CD14-positive monocyte (primary cell): ENCODE data around the gene PTK6. TPM values are rescaled to one million over a fixed set of nuclear protein-coding genes. Genes with fewer than 3 reads are reported as not detected.

Experiments
- DNase-seq, 3 donors: peaks; one replicate each; pipeline ENCODE4 v3.0.0-alpha.2; 2011 to 2022
- H2AFZ ChIP-seq: 2 replicates; pipeline ENCODE4 v1.6.0; 2012; ENCODE audit warnings: mild to moderate bottlenecking, low read depth, low read length, inconsistent platforms; ENCODE audit not compliant: insufficient read depth, poor library complexity, severe bottlenecking
- H3K27ac ChIP-seq, 2 donors: 1 replicate in 1 of 2; 2 replicates in 1 of 2; pipeline ENCODE4 v1.5.1; 2012 to 2013; ENCODE audit warnings: low read length in 2 of 2, control low read depth in 1 of 2, inconsistent platforms in 1 of 2, low read depth in 1 of 2, mild to moderate bottlenecking in 1 of 2
- H3K27me3 ChIP-seq, 2 donors: one replicate each; pipeline versions ENCODE4 v1.6.0 to v1.6.1; 2011 to 2013; ENCODE audit warnings: low read length in 2 of 2; ENCODE audit not compliant: control insufficient read depth in 2 of 2, insufficient read depth in 2 of 2
- H3K36me3 ChIP-seq, 2 donors: replicated peaks in 1 of 2; 1 replicate in 1 of 2; 2 replicates in 1 of 2; pipeline versions ENCODE4 v1.5.1 to v1.6.1; 2012 to 2013; ENCODE audit warnings: low read length in 2 of 2, control low read depth in 1 of 2, inconsistent platforms in 1 of 2, mild to moderate bottlenecking in 1 of 2; ENCODE audit not compliant: insufficient read depth in 2 of 2, control insufficient read depth in 1 of 2
- H3K4me1 ChIP-seq, 2 donors: 1 replicate in 1 of 2; 2 replicates in 1 of 2; pipeline versions ENCODE4 v1.5.1 to v1.6.1; 2012 to 2013; ENCODE audit warnings: low read length in 2 of 2, control low read depth in 1 of 2, inconsistent platforms in 1 of 2, mild to moderate bottlenecking in 1 of 2, moderate library complexity in 1 of 2; ENCODE audit not compliant: insufficient read depth in 2 of 2, control insufficient read depth in 1 of 2
- H3K4me2 ChIP-seq: replicated peaks from 2 replicates; pipeline ENCODE3; 2012; ENCODE audit warnings: low read length, moderate library complexity, mild to moderate bottlenecking; ENCODE audit not compliant: poor library complexity, severe bottlenecking; ENCODE audit errors: extremely low read depth
- H3K4me3 ChIP-seq, 3 experiments: fragments of 200-600 bp in 1 of 3; sonication (generic) in 1 of 3; replicated peaks in 1 of 3; 1 replicate in 2 of 3; 2 replicates in 1 of 3; pipeline ENCODE4 v1.5.1; 2011 to 2013; ENCODE audit warnings: low read length in 3 of 3, mild to moderate bottlenecking in 3 of 3, control low read depth in 2 of 3, low read depth in 2 of 3, inconsistent platforms in 1 of 3, moderate library complexity in 1 of 3
- H3K79me2 ChIP-seq: 2 replicates; pipeline ENCODE4 v1.6.0; 2012; ENCODE audit warnings: mild to moderate bottlenecking, control low read depth, inconsistent platforms, low read length, moderate library complexity; ENCODE audit not compliant: insufficient read depth
- H3K9ac ChIP-seq: 2 replicates; pipeline ENCODE4 v1.6.0; 2017; ENCODE audit warnings: low read length, mild to moderate bottlenecking; ENCODE audit not compliant: insufficient read depth, poor library complexity, severe bottlenecking
- H3K9me3 ChIP-seq, 2 donors: replicated peaks in 1 of 2; 1 replicate in 1 of 2; 2 replicates in 1 of 2; pipeline versions ENCODE4 v1.5.1 to v1.6.1; 2012 to 2013; ENCODE audit warnings: low read length in 2 of 2, control low read depth in 1 of 2; ENCODE audit not compliant: control insufficient read depth in 1 of 2, insufficient read depth in 1 of 2
- H4K20me1 ChIP-seq: 2 replicates; pipeline ENCODE4 v1.6.0; 2012; ENCODE audit warnings: mild to moderate bottlenecking, low read length, control low read depth, moderate library complexity; ENCODE audit not compliant: insufficient read depth
- H3K27ac Mint-ChIP-seq, 7 donors: one replicate each; pipeline ENCODE4 v1.8.0; 2020; ENCODE audit warnings: mild to moderate bottlenecking in 7 of 7, mixed read lengths in 7 of 7, moderate library complexity in 6 of 7, inconsistent platforms in 2 of 7
- H3K27me3 Mint-ChIP-seq, 3 donors: one replicate each; pipeline ENCODE4 v1.8.0; 2021 to 2022; ENCODE audit warnings: low read depth in 3 of 3, mild to moderate bottlenecking in 3 of 3, mixed read lengths in 3 of 3, moderate library complexity in 3 of 3, inconsistent platforms in 1 of 3
- H3K36me3 Mint-ChIP-seq, 2 donors: one replicate each; pipeline ENCODE4 v1.8.0; 2020; ENCODE audit warnings: mixed read lengths in 2 of 2, inconsistent platforms in 1 of 2, mild to moderate bottlenecking in 1 of 2
- H3K4me1 Mint-ChIP-seq: one replicate; pipeline ENCODE4 v1.8.0; 2020; ENCODE audit warnings: mild to moderate bottlenecking, mixed read lengths
- H3K4me3 Mint-ChIP-seq, 2 donors: one replicate each; pipeline ENCODE4 v1.8.0; 2020; ENCODE audit warnings: mild to moderate bottlenecking in 2 of 2, mixed read lengths in 2 of 2, moderate library complexity in 1 of 2
- H3K9me3 Mint-ChIP-seq, 7 donors: one replicate each; pipeline ENCODE4 v1.8.0; 2020 to 2022; ENCODE audit warnings: mixed read lengths in 7 of 7, mild to moderate bottlenecking in 6 of 7, moderate library complexity in 6 of 7, inconsistent platforms in 2 of 7
- WGBS: methylation state at CpG from one replicate; pipeline ENCODE4 v1.1.5; 2013; ENCODE audit warnings: missing lambda C conversion rate; ENCODE audit not compliant: insufficient coverage; 5-methylcytosine and 5-hydroxymethylcytosine counted together
- intact Hi-C, 2 donors: fragments of 100-400 bp; cut with micrococcal nuclease; formaldehyde crosslinking; loops; one replicate each; pipeline versions ENCODE4 v1.15.0 to v1.15.1; 2023
- polyA plus RNA-seq, 3 donors: library from polyadenylated mRNA; depleted of rRNA in 1 of 3; unstranded in 2 of 3; stranded (reverse) in 1 of 3; fragments of 300-500 nt in 2 of 3; fragments of >200 nt in 1 of 3; fragmentation: Illumina TruSeq in 2 of 3; gene quantifications; 1 replicate in 2 of 3; 2 replicates in 1 of 3; pipeline ENCODE4 v1.2.3, GENCODE V29; 2012 to 2021
- TF ChIP-seq, protein P1 (sequence below): fragments of 200-600 bp; IDR thresholded peaks from one replicate; pipeline ENCODE4 v1.8.0; 2022; ENCODE audit warnings: antibody characterized with exemption, mild to moderate bottlenecking

The PTK6 gene
- polyA plus RNA-seq, 3 donors: 0.66 to 4.1 (median 1.5) TPM

DNA sequence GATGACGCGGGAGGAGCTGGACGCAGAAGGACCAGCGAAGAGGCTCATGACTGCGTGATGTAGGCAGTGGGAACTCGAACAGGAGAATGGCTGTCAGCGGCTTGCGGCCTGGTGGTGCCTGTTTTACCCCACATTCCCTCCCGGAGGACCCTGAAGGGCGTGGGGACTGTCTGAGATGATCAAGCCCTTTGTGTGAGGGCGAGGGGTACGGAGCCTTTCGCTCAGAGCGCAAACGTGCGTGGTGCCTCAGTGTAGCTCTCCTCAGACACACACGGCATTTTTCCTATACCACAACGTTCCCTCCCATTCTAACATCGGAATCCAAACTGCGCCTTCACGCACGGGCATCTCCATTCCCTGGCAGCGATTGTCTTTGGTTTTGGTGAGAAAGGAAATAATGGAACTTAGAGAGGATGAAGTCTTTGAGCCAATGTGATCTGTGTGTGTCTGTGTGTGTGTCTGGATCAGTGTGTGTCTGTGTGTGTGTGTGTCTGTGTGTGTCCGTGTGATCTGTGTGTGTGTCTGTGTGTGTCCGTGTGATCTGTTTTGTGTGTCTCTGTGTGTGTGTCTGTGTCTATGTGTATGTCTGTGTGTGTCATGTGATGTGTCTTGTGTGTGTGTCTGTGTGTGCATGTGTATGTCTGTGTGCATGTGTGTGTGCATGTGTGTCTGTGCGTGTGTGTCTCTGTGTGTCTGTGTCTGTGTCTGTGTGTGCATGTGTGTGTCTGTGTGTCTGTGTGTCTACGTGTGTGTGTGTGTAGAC lies 5.3 kb downstream of the PTK6 start:
- H3K4me3 Mint-ChIP-seq: no peak overlapping the region
- Histone ChIP-seq H3K36me3 (no peaks in the 10 kb centered on the region), H4K20me1 (no peaks in the 10 kb centered on the region), H3K27ac (no peak overlapping the region), H2AFZ (no peak overlapping the region), H3K9ac (no peak overlapping the region), H3K9me3 (no peaks in the 10 kb centered on the region), H3K4me2 (no peak overlapping the region), H3K4me3 (no peak overlapping the region), H3K4me1 (peaks cover 7 to 8% of the 10 kb centered on the region in 2 donors), H3K79me2 (no peaks in the 10 kb centered on the region), H3K27me3 (no peaks in the 10 kb centered on the region)
- intact Hi-C loops: loop anchor here in 1 of 2 donors (10.0 kb wide), 1 partner anchor 333 kb away; the partner anchor contains the start of genes ABHD16B and TPD52L2
- 88% methylated on average over 13 of the region's 27 CpGs for WGBS
- peaks cover 7 to 25% (median 13%) of the 10 kb centered on the region in 3 donors for H3K27me3 Mint-ChIP-seq
- peaks cover 0 to 3% (median 0%) of the 10 kb centered on the region in 7 donors for H3K9me3 Mint-ChIP-seq
- TF ChIP-seq, protein P1, sequence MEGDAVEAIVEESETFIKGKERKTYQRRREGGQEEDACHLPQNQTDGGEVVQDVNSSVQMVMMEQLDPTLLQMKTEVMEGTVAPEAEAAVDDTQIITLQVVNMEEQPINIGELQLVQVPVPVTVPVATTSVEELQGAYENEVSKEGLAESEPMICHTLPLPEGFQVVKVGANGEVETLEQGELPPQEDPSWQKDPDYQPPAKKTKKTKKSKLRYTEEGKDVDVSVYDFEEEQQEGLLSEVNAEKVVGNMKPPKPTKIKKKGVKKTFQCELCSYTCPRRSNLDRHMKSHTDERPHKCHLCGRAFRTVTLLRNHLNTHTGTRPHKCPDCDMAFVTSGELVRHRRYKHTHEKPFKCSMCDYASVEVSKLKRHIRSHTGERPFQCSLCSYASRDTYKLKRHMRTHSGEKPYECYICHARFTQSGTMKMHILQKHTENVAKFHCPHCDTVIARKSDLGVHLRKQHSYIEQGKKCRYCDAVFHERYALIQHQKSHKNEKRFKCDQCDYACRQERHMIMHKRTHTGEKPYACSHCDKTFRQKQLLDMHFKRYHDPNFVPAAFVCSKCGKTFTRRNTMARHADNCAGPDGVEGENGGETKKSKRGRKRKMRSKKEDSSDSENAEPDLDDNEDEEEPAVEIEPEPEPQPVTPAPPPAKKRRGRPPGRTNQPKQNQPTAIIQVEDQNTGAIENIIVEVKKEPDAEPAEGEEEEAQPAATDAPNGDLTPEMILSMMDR: no peak
- peak overlapping the region in 1 of 7 donors; percentile 0 for H3K27ac Mint-ChIP-seq
- no peak for DNase-seq
- peaks cover 8% of the 10 kb centered on the region for H3K4me1 Mint-ChIP-seq
- peaks cover 0 to 2% of the 10 kb centered on the region in 2 donors for H3K36me3 Mint-ChIP-seq

DNA sequence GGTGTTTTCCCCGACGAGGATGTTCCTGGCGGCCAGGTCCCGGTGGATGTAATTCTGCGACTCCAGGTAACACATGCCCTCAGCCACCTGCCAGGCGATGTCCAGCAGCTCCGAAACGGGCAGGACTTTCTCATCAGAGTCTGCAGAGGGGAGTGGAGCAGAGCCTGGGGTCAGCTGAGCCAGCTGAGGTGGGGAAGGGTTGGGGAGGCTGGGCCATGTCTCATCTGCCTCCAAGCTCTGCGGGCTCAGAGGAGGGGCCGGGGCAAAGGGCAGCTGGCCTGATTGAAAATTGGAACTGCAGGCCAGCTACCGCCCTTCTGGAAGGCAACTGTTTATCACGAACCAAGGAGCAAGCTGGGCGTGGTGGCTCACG lies 6.4 kb downstream of the PTK6 start:
- intact Hi-C loops: loop anchor here in 1 of 2 donors (10.0 kb wide), 1 partner anchor 334 kb away; the partner anchor contains the start of genes ABHD16B and TPD52L2
- Histone ChIP-seq H3K36me3 (no peaks in the 10 kb centered on the region), H3K9me3 (no peaks in the 10 kb centered on the region), H3K79me2 (no peaks in the 10 kb centered on the region), H3K4me3 (no peak overlapping the region), H2AFZ (no peak overlapping the region), H4K20me1 (no peaks in the 10 kb centered on the region), H3K9ac (no peak overlapping the region), H3K4me1 (peaks cover 5 to 8% of the 10 kb centered on the region in 2 donors), H3K27ac (no peak overlapping the region), H3K27me3 (no peaks in the 10 kb centered on the region), H3K4me2 (no peak overlapping the region)
- Mint-ChIP-seq H3K9me3 (peaks cover 0 to 3% (median 0%) of the 10 kb centered on the region in 7 donors), H3K27ac (peak overlapping the region in 1 of 7 donors; percentile 54), H3K4me3 (no peak overlapping the region), H3K4me1 (peaks cover 7% of the 10 kb centered on the region), H3K36me3 (no peaks in the 10 kb centered on the region), H3K27me3 (peaks cover 7 to 26% (median 13%) of the 10 kb centered on the region in 3 donors)
- TF ChIP-seq, protein P1: no peak
- DNase-seq: no peak
- WGBS: 92% methylated on average over 10 of the region's 14 CpGs
